ENCODE data around the gene KLHDC8B. TPM values are rescaled to one million over a fixed set of nuclear protein-coding genes. Genes with fewer than 3 reads are reported as not detected.

Gene KLHDC8B
- total and polyA plus RNA-seq, 2 donors (not counting 3 experiments of a cell fraction or from before 2014, with no cell fraction given): 36.0 to 77.8 TPM

DNA sequence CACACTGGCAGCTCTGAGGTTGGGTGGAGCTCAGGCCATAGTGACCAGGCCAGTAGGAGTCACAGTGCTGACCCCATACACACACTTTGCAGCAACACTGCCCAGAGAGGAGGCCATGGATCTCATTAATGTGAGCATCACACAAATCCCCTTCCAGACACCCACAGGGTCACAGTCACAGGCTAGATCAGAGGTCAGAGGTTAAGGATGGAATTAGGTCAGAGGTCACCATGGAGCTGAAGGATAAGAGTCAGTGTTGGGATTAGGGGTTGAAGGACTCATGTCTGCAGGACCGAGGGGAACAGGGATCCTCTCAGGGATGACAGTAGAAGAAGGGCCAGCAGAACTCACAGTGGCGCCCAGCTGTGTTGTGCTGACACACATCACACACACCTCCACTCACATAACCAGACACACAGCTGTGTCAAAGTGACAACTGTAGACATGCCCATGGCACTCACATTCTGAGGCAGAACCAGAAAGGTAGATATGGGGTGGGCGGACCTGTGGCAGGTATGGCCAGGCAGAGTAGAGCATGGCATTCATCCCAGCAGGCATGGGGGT is 18.0 kb upstream of the KLHDC8B start:
- Histone ChIP-seq H3K4me2 (ENCODE audit: insufficient read depth, low read length) (no peak overlapping the region), H3K36me3 (ENCODE audit: control insufficient read depth in 2 of 2, extremely low read depth in 1 of 2, insufficient read depth in 2 of 2, low read length in 2 of 2) (no peaks in the 10 kb centered on the region), H3K27ac (ENCODE audit: insufficient read depth, low read depth, low read length) (no peak overlapping the region), H3K4me1 (ENCODE audit: control insufficient read depth, extremely low read depth, insufficient read depth, low read length) (no peaks in the 10 kb centered on the region), H2AFZ (ENCODE audit: low read depth, low read length) (no peak overlapping the region), H3K27me3 (ENCODE audit: control insufficient read depth in 2 of 2, insufficient read depth in 2 of 2, low read length in 2 of 2) (no peaks in the 10 kb centered on the region), H3K4me3 (replicated peaks in 1 of 3; ENCODE audit: insufficient read depth in 1 of 3, low read depth in 1 of 3, low read length in 3 of 3) (no peak overlapping the region), H4K20me1 (replicated peaks; ENCODE audit: control insufficient read depth, extremely low read depth, insufficient read depth, low read length) (no peaks in the 10 kb centered on the region), H3K9ac (replicated peaks; ENCODE audit: extremely low read depth, insufficient read depth, low read length) (no peak overlapping the region), H3K79me2 (ENCODE audit: control insufficient read depth, insufficient read depth, low read length) (no peaks in the 10 kb centered on the region), H3K9me3 (replicated peaks; ENCODE audit: control insufficient read depth, insufficient read depth, low read length) (no peaks in the 10 kb centered on the region), H3K9me1 (replicated peaks; ENCODE audit: control insufficient read depth, extremely low read depth, insufficient read depth, low read length) (no peaks in the 10 kb centered on the region)
- TF ChIP-seq JUN (IDR thresholded peaks at IDR 0.05; ENCODE audit: borderline replicate concordance, insufficient read depth, insufficient read length, low read depth) (no peak), MYC (IDR thresholded peaks at IDR 0.05; ENCODE audit: low read depth, low read length) (no peak), POLR2AphosphoS5 (IDR thresholded peaks at IDR 0.05; ENCODE audit: insufficient read depth, low read depth, low read length) (no peak), CTCF (IDR thresholded peaks at IDR 0.05; ENCODE audit: extremely low read depth in 1 of 2, insufficient read depth in 1 of 2, low read depth in 1 of 2, low read length in 2 of 2) (no peak), POLR2A (IDR thresholded peaks at IDR 0.05; ENCODE audit: low read depth, low read length) (no peak), GATA2 (IDR thresholded peaks at IDR 0.05; ENCODE audit: insufficient read depth, insufficient read length, low read depth, low read length) (no peak), EZH2 (IDR thresholded peaks at IDR 0.05; ENCODE audit: borderline replicate concordance, low read depth, low read length, severe bottlenecking) (no peak), FOS (IDR thresholded peaks at IDR 0.05; ENCODE audit: borderline replicate concordance, insufficient read depth, low read length) (no peak)
- TF ChIP-seq, protein P1, sequence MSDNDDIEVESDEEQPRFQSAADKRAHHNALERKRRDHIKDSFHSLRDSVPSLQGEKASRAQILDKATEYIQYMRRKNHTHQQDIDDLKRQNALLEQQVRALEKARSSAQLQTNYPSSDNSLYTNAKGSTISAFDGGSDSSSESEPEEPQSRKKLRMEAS (IDR thresholded peaks at IDR 0.05; ENCODE audit: insufficient read depth, insufficient read length): no peak
- no TSS peak for BruUV-seq (replicated peaks)
- POLR2A ChIA-PET: no interaction called here
- intact Hi-C loops (cut with micrococcal nuclease) (no loop called here), dilution Hi-C loops (cut with MboI; ENCODE audit: extremely low pct_ligation_motif_present, low sequenced_read_pairs) (no loop called here)
- CTCF ChIA-PET: interaction anchor here (1.8 kb wide), 1 partner anchor 18 kb away, joined by 6 read pairs; the partner anchor contains the start of gene KLHDC8B
- DNase-seq (ENCODE audit: low read depth, low spot score): no peak
- FAIRE-seq: no peak

Measured in endothelial cell of umbilical vein (primary cell).